ENCODE results near the gene PI4KB. TPM values are rescaled to one million over a fixed set of nuclear protein-coding genes. Genes with fewer than 3 reads are reported as not detected.

Gene PI4KB
- total and polyA plus RNA-seq, 2 of the 13 experiments (the other 11 are each of a cell fraction or from before 2014, with no cell fraction given) = 19.5 to 29.3 TPM

- TF ChIP-seq KLF16 (CRISPR knock-in tag; IDR thresholded peaks at IDR 0.05) = no peak
- TF ChIP-seq NFKBIZ (CRISPR knock-in tag; IDR thresholded peaks at IDR 0.05) = no peak
- TF ChIP-seq MLX (CRISPR knock-in tag; IDR thresholded peaks at IDR 0.05) = no peak
- no peak for TF ChIP-seq MTF1 (CRISPR knock-in tag; IDR thresholded peaks at IDR 0.05)
- no peak for TF ChIP-seq HOMEZ (CRISPR knock-in tag; IDR thresholded peaks at IDR 0.05; ENCODE audit: low read depth)
- TF ChIP-seq GATAD1 (CRISPR knock-in tag; IDR thresholded peaks at IDR 0.05) = no peak
- no peak for TF ChIP-seq ZFYVE20 (CRISPR knock-in tag; IDR thresholded peaks at IDR 0.05; ENCODE audit: borderline replicate concordance, low read depth)
- no peak for TF ChIP-seq MEIS2 (CRISPR knock-in tag; IDR thresholded peaks at IDR 0.05)
- no peak for TF ChIP-seq ZFP36L2 (CRISPR knock-in tag; IDR thresholded peaks at IDR 0.05)
- no peak for TF ChIP-seq ZNF460 (CRISPR knock-in tag; IDR thresholded peaks at IDR 0.05; ENCODE audit: borderline replicate concordance)
- peak; percentile 86 for TF ChIP-seq AKAP8 (CRISPR knock-in tag; IDR thresholded peaks at IDR 0.05)
- TF ChIP-seq ZNF891 (CRISPR knock-in tag; IDR thresholded peaks at IDR 0.05) = no peak; the same call in 1 of the 2 replicates
- no peak for TF ChIP-seq KLF11 (CRISPR knock-in tag; IDR thresholded peaks at IDR 0.05)
- TF ChIP-seq HNF1A (IDR thresholded peaks at IDR 0.05; ENCODE audit: low read depth) = no peak
- TF ChIP-seq HNF1A (CRISPR knock-in tag; IDR thresholded peaks at IDR 0.05; ENCODE audit: borderline replicate concordance) = no peak
- no peak for TF ChIP-seq CC2D1A (CRISPR knock-in tag; IDR thresholded peaks at IDR 0.05)
- no peak for TF ChIP-seq PAXIP1 (CRISPR knock-in tag; conservative IDR thresholded peaks at IDR 0.05)
- no peak for TF ChIP-seq SRSF1 (optimal IDR thresholded peaks at IDR 0.05; ENCODE audit: low read depth, low read length)
- TF ChIP-seq SOX13 (IDR thresholded peaks at IDR 0.05) = no peak
- TF ChIP-seq SOX13 (CRISPR knock-in tag; conservative IDR thresholded peaks at IDR 0.05 in 1 of 2, IDR thresholded peaks at IDR 0.05 in 1 of 2) = no peak
These were observed 44.1 kb downstream of the PI4KB start (continued) for GRCh38 chr1:151282883-151283725.

All from HepG2 (cell line).